Calu3 (cell line): ENCODE data around the gene KIF25. TPM values are rescaled to one million over a fixed set of nuclear protein-coding genes. Genes with fewer than 3 reads are reported as not detected.

Experiments used
- BruUV-seq: library from RNA; stranded (reverse); fragments of 400-500 nt; replicated peaks from 2 replicates; lab custom pipeline; 2021; lab: Mats Ljungman, UMichigan
- CTCF ChIA-PET: fragments of 300-600 bp; sonication (Branson Sonifier 250); formaldehyde crosslinking; loops from one replicate; lab custom pipeline; 2022; ENCODE audit warnings: antibody characterized with exemption; lab: Charles Lee
- DNase-seq: peaks from one replicate; pipeline ENCODE4 v3.0.0; 2022
- H3K27ac Mint-ChIP-seq: one replicate; pipeline ENCODE4 v1.8.0; 2022; ENCODE audit warnings: mixed read lengths; ENCODE audit not compliant: unreplicated experiment
- H3K27me3 Mint-ChIP-seq: one replicate; pipeline ENCODE4 v1.8.0; 2022; ENCODE audit warnings: mixed read lengths; ENCODE audit not compliant: unreplicated experiment
- H3K36me3 Mint-ChIP-seq: one replicate; pipeline ENCODE4 v1.8.0; 2022; ENCODE audit warnings: mild to moderate bottlenecking, moderate library complexity, mixed read lengths; ENCODE audit not compliant: insufficient read depth, unreplicated experiment
- H3K4me1 Mint-ChIP-seq: one replicate; pipeline ENCODE4 v1.8.0; 2022; ENCODE audit warnings: mild to moderate bottlenecking, low read depth, mixed read lengths; ENCODE audit not compliant: unreplicated experiment
- H3K4me3 Mint-ChIP-seq: one replicate; pipeline ENCODE4 v1.8.0; 2022; ENCODE audit warnings: mild to moderate bottlenecking, low read depth, moderate library complexity, mixed read lengths; ENCODE audit not compliant: unreplicated experiment
- H3K9me3 Mint-ChIP-seq: one replicate; pipeline ENCODE4 v1.8.0; 2022; ENCODE audit warnings: low read depth, mixed read lengths; ENCODE audit not compliant: unreplicated experiment
- intact Hi-C: fragments of 100-400 bp; cut with micrococcal nuclease; formaldehyde crosslinking; loops from one replicate; pipeline ENCODE4 v1.10.0; 2022; ENCODE audit not compliant: unreplicated experiment
- total RNA-seq: library from RNA; stranded (reverse); gene quantifications from 2 replicates; pipeline ENCODE4 v1.2.3, GENCODE V29; 2022
- TF ChIP-seq, protein P1 (sequence below): fragments of 200-600 bp; IDR thresholded peaks from one replicate; pipeline ENCODE4 v1.8.0; 2022; ENCODE audit warnings: antibody characterized with exemption; ENCODE audit not compliant: unreplicated experiment

Gene KIF25
- total RNA-seq, 1 experiment from 2014 or later = not detected

DNA sequence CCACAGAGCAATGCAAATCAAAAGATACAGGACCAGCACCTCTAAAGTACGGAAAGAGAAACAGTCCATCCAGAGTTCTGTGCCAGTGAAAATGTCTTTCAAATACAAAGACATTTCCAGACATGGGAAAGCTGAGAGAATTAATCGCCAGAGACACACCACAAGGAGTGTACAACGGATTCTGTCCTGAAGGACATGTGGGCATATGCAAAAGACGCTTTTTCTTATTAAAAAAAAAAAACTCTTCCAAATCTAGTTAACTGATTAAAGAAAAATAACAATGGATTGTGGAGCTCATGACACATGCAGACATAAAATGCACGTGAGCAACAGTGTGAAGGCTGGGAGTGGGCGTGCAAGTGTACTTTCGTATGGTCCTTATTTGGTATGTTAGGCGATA is 22.8 kb downstream of the KIF25 start:
- Mint-ChIP-seq H3K9me3 (peaks cover 3% of the 10 kb centered on the region), H3K27me3 (peaks cover 68% of the 10 kb centered on the region), H3K4me1 (peaks cover 10% of the 10 kb centered on the region), H3K36me3 (peaks cover 10% of the 10 kb centered on the region), H3K27ac (no peak overlapping the region), H3K4me3 (no peak overlapping the region)
- BruUV-seq = no TSS peak
- CTCF ChIA-PET = no interaction called here
- intact Hi-C loops = no loop called here
- TF ChIP-seq, protein P1, sequence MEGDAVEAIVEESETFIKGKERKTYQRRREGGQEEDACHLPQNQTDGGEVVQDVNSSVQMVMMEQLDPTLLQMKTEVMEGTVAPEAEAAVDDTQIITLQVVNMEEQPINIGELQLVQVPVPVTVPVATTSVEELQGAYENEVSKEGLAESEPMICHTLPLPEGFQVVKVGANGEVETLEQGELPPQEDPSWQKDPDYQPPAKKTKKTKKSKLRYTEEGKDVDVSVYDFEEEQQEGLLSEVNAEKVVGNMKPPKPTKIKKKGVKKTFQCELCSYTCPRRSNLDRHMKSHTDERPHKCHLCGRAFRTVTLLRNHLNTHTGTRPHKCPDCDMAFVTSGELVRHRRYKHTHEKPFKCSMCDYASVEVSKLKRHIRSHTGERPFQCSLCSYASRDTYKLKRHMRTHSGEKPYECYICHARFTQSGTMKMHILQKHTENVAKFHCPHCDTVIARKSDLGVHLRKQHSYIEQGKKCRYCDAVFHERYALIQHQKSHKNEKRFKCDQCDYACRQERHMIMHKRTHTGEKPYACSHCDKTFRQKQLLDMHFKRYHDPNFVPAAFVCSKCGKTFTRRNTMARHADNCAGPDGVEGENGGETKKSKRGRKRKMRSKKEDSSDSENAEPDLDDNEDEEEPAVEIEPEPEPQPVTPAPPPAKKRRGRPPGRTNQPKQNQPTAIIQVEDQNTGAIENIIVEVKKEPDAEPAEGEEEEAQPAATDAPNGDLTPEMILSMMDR = no peak
- DNase-seq = no peak

GRCh38 chr6:168021581-168021980 is 24.1 kb downstream of the KIF25 start:
- intact Hi-C loops = no loop called here
- H3K27me3 Mint-ChIP-seq = peaks cover 54% of the 10 kb centered on the region
- H3K4me1 Mint-ChIP-seq = peaks cover 10% of the 10 kb centered on the region
- peaks cover 10% of the 10 kb centered on the region for H3K36me3 Mint-ChIP-seq
- TF ChIP-seq, protein P1 = no peak
- H3K9me3 Mint-ChIP-seq = peaks cover 3% of the 10 kb centered on the region
- no peak overlapping the region for H3K4me3 Mint-ChIP-seq
- CTCF ChIA-PET = no interaction called here
- H3K27ac Mint-ChIP-seq = no peak overlapping the region
- no peak for DNase-seq
- BruUV-seq = no TSS peak

DNA sequence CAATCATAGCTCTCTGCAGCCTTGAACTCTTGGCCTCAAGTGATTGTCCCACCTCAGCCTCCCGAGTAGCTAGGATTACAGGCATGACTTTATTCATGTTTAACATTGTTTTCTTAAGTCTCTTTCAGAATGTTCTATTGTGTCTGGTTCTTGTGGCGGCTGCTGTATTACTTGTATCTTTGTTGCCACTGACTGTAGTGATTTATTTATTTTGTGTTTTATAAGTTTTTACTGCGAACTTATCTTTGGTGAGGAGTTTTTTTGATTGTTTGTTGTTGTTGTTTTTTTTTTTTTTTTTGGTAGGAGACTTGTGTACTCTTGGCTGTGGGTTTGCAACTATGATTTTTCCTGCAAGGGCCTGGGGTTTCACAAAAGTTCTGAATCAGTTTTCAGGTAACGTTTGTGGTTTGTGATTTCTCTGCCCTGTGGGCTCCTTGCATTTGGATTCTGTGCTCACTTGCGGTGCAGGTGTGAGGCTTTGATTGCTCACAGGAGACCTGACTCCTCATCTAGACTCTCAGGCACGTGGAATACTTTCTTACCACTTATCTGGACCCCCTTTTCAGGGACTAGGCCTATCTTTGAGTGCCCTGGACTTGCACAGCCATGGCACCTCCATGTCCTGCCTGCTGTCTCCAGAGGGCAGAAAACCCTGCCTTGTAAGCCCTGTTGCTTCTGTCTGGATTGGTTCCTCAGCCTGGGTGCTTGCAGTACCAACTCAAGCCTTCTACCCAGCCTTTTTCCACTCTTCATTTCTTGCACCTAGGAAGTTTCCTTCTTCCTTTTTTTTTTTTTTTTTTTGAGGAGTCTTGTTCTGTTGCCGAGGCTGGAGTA is 25.2 kb downstream of the KIF25 start:
- H3K27me3 Mint-ChIP-seq = peaks cover 43% of the 10 kb centered on the region
- TF ChIP-seq, protein P1 = no peak
- no TSS peak for BruUV-seq
- H3K9me3 Mint-ChIP-seq = peaks cover 3% of the 10 kb centered on the region
- H3K27ac Mint-ChIP-seq = no peak overlapping the region
- H3K4me1 Mint-ChIP-seq = peaks cover 10% of the 10 kb centered on the region
- intact Hi-C loops = no loop called here
- H3K36me3 Mint-ChIP-seq = peaks cover 10% of the 10 kb centered on the region
- no peak overlapping the region for H3K4me3 Mint-ChIP-seq
- CTCF ChIA-PET = interaction anchor here (0.7 kb wide), 1 partner anchor 162 kb away, joined by 3 read pairs; no protein-coding TSS in a partner anchor
- no peak for DNase-seq

DNA sequence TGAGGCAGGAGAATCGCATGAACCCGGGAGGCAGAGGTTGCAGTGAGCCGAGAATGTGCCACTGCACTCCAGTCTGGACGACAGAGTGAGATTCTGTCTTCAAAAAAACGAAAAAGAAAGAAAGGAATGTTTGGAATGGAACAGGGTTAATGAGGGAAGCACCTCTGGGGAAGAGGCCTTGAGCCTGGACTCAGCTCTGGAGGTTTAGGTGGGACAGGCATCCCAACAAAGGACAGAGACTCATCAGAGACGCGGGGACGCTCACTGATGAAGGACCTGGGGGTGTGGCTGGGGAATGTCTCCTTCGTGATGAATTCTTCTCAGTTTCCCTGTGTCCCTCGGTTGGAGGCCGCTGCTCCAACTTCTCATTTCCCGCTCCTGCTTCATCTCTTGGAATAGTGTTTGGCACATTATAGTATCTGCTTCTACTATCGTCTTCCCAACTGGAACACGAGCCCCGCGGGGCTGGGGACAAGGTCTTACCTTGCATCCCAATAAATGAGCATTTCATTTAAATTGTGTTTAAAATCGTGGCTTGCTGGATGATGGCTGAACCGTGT is 27.6 kb downstream of the KIF25 start:
- H3K4me1 Mint-ChIP-seq = peaks cover 10% of the 10 kb centered on the region
- H3K27me3 Mint-ChIP-seq = peaks cover 21% of the 10 kb centered on the region
- no TSS peak for BruUV-seq
- peaks cover 10% of the 10 kb centered on the region for H3K36me3 Mint-ChIP-seq
- CTCF ChIA-PET = no interaction called here
- DNase-seq = no peak
- H3K9me3 Mint-ChIP-seq = no peaks in the 10 kb centered on the region
- TF ChIP-seq, protein P1 = no peak
- peak overlapping the region; percentile 77 for H3K27ac Mint-ChIP-seq
- intact Hi-C loops = no loop called here
- H3K4me3 Mint-ChIP-seq = no peak overlapping the region
